ENCODE data around the gene CXXC5.

The CXXC5 gene

DNA sequence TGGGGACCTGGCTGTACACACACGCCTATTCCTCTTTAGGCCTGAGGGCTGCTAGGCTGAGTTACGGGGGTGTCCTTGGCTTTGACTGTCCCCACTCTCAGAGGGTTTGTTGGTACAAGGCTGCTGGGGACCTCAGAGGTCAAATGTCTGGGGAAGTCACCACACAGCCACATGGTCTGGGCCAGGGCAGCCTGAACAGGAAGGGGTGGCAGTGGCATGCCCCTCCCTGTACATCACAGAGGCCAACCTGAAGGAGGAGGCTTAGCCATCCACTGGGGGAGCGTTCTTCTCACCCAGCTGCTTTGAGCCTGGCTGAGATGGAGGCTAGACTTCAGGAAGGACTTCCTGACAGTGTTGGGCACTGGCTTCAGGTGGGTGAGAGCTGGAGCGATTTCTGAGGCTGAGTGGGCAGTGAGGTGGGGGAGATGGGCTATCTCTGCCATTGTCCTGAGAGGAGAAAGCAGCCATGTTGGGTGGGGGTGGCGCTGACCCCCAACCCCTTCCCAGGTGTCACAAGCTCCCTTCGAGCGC, 36.3 kb downstream of the CXXC5 start:
- Histone ChIP-seq H3K9me3 (no peaks in the 10 kb centered on the region), H3K9ac (peak overlapping the region; percentile 66), H3K27ac (peak overlapping the region; percentile 80), H3K36me3 (peaks cover 42% of the 10 kb centered on the region), H3K4me1 (peaks cover 100% of the 10 kb centered on the region), H3K4me3 (peak overlapping the region; percentile 15; the same call in 1 of the 2 replicates), H4K20me1 (peaks cover 64% of the 10 kb centered on the region), H3K27me3 (no peaks in the 10 kb centered on the region), H3K4me2 (peak overlapping the region; percentile 91)
- no peak for TF ChIP-seq Cebpa-rat (IDR thresholded peaks at IDR 0.05)

DNA sequence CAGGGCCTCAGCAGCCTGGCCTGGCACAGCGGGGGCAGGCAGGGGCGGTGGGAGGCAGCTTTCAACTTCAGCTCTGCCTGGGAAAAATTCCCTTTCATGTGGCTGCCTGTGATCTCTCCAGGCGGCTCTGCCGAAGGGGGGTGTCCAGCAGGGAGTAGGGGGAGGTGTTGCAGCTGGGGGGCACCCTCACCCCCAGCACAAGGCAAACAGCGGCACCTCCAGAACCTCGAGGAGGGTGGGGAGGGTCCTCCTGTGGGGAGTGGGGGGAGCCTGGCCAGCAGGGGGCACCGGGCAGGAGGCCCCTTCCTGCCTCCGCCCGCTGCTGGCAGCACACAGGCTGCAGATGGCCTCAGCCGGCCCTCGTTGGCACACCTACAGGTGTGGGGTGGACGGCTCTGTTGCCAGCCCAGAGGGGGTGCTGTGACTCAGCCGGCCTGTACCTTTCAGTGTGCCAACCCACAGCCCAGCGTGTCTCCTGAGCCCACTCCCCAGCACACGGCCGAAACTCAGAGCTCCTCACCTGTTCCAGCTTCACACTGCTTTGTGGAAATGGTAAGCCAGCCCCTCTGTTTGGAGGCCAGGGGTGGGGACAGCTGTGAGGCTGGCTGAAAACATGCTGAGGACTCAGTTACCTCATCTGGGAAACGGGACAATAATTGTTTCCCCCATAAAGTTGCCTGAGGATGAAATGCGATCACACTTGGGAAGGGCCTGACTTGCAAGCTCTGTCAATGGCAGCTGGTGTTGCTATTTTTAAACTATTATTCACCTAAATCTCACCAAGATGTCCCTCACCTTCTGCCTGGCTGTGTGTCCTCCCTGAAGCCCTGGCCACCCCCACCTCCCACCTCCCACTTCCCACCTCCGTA, 37.0 kb downstream of the CXXC5 start:
- peaks cover 100% of the 10 kb centered on the region for H3K4me1 ChIP-seq

DNA sequence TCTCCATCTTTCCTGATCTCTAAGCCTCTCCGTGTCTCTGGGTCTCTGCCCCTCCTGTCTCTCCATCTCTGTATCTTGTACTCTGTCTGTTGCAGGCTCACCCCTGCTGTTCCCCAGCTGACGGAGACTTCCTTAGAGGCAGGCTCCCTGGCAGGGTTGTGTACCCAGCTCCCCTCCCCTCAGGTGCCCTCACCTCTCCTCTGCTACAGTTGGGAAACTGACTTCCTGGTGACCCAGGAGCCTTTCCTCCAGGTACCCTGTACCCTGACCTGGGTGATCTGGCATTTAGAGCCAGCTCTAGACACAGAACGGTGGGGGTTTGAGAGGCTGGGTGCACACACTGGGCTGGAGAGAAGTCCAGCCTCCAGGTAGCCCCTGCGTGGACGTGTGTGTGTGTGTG, 37.7 kb downstream of the CXXC5 start:
- Histone ChIP-seq H3K4me1 (peaks cover 100% of the 10 kb centered on the region), H3K36me3 (peaks cover 27% of the 10 kb centered on the region), H3K4me3 (no peak overlapping the region), H3K27me3 (no peaks in the 10 kb centered on the region), H3K4me2 (peak overlapping the region; percentile 91), H3K9me3 (no peaks in the 10 kb centered on the region), H3K27ac (peak overlapping the region; percentile 38; the same call in 1 of the 2 replicates), H4K20me1 (peaks cover 55% of the 10 kb centered on the region), H3K9ac (peak overlapping the region; percentile 46; the same call in 1 of the 2 replicates)
- no peak for TF ChIP-seq Cebpa-rat (IDR thresholded peaks at IDR 0.05)

More for the DNA sequence above, 37.0 kb downstream of the CXXC5 start:
- peak overlapping the region; percentile 15; the same call in 1 of the 2 replicates for H3K4me3 ChIP-seq
- TF ChIP-seq Cebpa-rat (IDR thresholded peaks at IDR 0.05) = no peak
- peak overlapping the region; percentile 66 for H3K9ac ChIP-seq
- H3K9me3 ChIP-seq = no peaks in the 10 kb centered on the region
- H3K27me3 ChIP-seq = no peaks in the 10 kb centered on the region
- peak overlapping the region; percentile 80 for H3K27ac ChIP-seq
- H4K20me1 ChIP-seq = peaks cover 63% of the 10 kb centered on the region
- H3K36me3 ChIP-seq = peaks cover 35% of the 10 kb centered on the region
- peak overlapping the region; percentile 91 for H3K4me2 ChIP-seq

DNA sequence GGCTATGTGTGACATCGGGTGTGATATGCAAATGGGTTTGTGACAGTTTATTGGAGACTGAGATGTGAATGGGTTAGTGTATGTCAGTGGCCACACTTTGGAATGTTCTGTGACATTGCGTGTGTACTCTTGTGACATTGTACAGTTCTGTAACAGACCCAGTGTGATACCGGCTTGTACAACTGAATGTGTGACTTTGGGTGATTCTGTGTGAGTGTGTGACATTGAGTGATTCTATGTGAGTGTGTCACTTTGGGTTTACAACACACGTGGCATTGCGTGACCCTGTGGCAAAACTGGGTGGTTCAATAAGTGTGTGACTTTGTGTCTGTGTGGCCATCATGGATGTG, 38.2 kb downstream of the CXXC5 start:
- TF ChIP-seq Cebpa-rat (IDR thresholded peaks at IDR 0.05) = no peak
- H4K20me1 ChIP-seq = peaks cover 50% of the 10 kb centered on the region
- H3K4me3 ChIP-seq = no peak overlapping the region
- peak overlapping the region; percentile 38 for H3K27ac ChIP-seq
- H3K9ac ChIP-seq = 0 out of 2 replicates have a peak overlapping the region, but pooled peaks have one; percentile 2
- H3K4me1 ChIP-seq = peaks cover 100% of the 10 kb centered on the region
- H3K36me3 ChIP-seq = peaks cover 22% of the 10 kb centered on the region
- H3K9me3 ChIP-seq = no peaks in the 10 kb centered on the region
- H3K27me3 ChIP-seq = no peaks in the 10 kb centered on the region
- peak overlapping the region; percentile 91 for H3K4me2 ChIP-seq

DNA sequence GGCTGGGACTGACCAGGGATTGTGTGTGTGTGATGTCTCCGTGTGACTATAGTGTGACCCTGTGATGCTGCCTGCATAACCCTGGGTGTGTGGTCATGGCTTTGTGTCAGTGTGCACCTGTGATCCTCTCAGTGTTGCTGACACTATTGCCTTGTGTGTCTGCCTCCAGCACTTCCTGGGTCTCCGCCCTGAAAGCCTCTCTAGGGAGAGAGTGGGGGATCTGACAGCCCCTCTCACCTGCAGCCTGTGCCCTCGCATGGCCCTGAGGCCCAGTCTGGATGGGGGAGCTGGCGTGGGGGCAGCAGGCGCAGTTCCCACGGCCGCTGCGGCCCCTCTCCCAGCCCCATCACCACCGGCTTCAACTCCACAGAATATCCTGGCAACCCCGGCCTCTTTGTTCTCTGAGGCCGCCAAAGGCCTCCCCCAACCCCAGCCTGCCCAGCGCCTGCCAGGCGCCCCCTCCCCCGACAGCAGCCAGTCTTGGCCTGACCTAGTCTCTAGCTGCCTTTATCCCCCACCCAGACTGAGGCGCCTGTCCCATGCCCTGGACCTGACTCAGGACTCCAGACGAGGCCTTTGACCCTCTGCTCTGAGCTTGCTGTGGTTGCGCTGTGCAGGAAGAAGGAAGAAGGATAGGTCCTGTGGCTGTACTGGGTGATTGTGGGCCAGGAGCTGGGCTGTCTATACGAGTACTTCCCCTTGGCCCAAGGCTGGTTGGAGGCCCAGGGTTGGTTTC, 38.7 kb downstream of the CXXC5 start:
- TF ChIP-seq Cebpa-rat (IDR thresholded peaks at IDR 0.05) = no peak
- H3K4me2 ChIP-seq = peak overlapping the region; percentile 91
- peak overlapping the region; percentile 38; the same call in 1 of the 2 replicates for H3K27ac ChIP-seq
- H3K27me3 ChIP-seq = no peaks in the 10 kb centered on the region
- H4K20me1 ChIP-seq = peaks cover 47% of the 10 kb centered on the region
- H3K9me3 ChIP-seq = no peaks in the 10 kb centered on the region
- H3K4me1 ChIP-seq = peaks cover 94% of the 10 kb centered on the region
- H3K36me3 ChIP-seq = peaks cover 17% of the 10 kb centered on the region
- no peak overlapping the region for H3K4me3 ChIP-seq
- H3K9ac ChIP-seq = 0 out of 2 replicates have a peak overlapping the region, but pooled peaks have one; percentile 2

DNA sequence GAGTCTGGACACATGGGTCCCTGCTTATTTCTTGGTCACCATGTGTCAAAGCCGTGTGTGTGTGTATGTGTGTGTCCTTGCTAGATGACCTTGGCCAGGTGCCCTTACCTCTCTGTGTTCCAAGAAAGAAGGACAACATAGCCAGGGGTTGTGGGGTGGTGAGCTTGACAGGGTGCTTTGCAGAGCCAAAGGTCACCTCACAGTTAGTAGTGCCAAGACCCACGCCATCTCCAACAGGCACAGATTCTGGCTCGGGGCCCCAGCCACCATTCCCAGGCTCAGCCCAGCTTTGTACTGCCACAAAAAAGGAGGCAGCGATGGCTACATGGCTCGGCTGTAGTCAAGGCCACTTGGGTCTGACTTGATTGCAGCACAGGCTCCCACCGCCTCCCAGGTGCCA, 39.5 kb downstream of the CXXC5 start:
- Histone ChIP-seq H3K36me3 (peaks cover 12% of the 10 kb centered on the region), H3K27me3 (no peaks in the 10 kb centered on the region), H3K4me2 (peak overlapping the region; percentile 91), H3K9me3 (no peaks in the 10 kb centered on the region), H3K4me1 (peaks cover 89% of the 10 kb centered on the region), H3K9ac (no peak overlapping the region), H3K4me3 (no peak overlapping the region), H4K20me1 (peaks cover 41% of the 10 kb centered on the region), H3K27ac (no peak overlapping the region)
- TF ChIP-seq Cebpa-rat (IDR thresholded peaks at IDR 0.05) = no peak

DNA sequence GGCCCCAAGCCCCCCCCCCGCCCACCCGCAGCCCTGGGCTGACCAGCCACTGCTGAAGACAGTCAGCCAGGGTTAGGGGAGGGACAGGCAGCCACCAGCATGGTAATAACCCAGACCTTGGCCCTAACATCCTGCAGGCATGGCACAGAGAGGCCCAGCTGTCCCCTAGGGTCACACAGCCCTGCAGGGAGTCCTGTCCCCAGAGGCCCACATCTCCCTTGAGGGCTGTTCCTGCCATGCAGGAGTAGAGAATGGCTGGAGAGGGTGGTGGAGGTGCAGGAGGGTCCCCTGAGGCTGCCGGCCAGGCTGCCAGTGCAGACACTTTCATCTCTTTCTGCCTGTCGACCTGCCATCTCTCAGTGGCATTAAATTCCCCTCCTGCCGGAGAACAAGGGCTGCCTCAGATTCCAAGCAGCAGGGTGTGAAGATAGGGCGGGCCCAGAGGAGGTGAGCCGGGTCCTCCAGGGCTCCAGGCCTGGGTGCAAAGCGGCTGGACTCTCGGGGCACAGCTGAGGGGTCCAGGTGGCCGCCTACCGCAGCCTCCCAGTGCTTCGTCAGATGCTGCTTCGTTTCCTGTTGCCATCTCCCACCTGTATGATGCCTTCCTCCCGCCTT, 40.0 kb downstream of the CXXC5 start:
- peaks cover 89% of the 10 kb centered on the region for H3K4me1 ChIP-seq

DNA sequence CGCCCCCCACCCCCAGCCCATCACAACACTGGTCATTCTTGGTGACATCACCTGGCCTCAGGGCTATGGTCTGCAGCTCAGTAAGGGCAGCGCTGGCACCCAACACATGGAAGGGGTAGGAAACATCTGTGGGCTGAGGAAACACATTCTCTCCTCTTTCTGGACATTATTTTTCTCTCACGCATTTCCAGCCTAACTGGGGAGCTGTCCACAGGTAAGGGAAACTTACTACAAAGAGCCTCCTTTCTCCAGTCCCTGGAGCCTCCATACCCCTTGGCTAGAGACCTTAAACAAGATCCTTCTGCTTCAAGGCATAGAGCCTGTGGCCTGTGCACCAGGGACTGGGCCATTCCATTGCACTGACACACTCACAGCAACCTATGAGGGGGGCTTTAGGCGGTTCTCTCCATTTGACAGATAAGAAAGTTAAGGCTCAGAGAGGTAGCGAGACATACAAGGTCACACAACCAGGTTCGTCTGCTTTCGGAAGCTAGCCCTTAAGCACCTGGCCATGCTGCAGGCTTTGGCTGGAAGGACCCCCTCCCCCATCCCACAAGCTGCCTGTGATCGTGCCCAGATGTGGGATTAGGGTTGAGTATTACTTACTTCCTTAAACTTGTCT, 40.7 kb downstream of the CXXC5 start:
- Histone ChIP-seq H3K36me3 (peaks cover 9% of the 10 kb centered on the region; the same call in 1 of the 2 replicates), H3K9me3 (no peaks in the 10 kb centered on the region), H3K4me1 (peaks cover 87% of the 10 kb centered on the region), H3K9ac (no peak overlapping the region), H3K4me2 (peak overlapping the region; percentile 83), H3K27me3 (no peaks in the 10 kb centered on the region), H3K4me3 (no peak overlapping the region), H4K20me1 (peaks cover 34% of the 10 kb centered on the region), H3K27ac (no peak overlapping the region)
- no peak for TF ChIP-seq Cebpa-rat (IDR thresholded peaks at IDR 0.05)

More for the DNA sequence above, 40.0 kb downstream of the CXXC5 start:
- Histone ChIP-seq H3K36me3 (peaks cover 10% of the 10 kb centered on the region; the same call in 1 of the 2 replicates), H3K27ac (no peak overlapping the region), H3K9me3 (no peaks in the 10 kb centered on the region), H3K27me3 (no peaks in the 10 kb centered on the region), H3K4me3 (no peak overlapping the region), H3K9ac (no peak overlapping the region), H4K20me1 (peaks cover 38% of the 10 kb centered on the region), H3K4me2 (peak overlapping the region; percentile 83)
- TF ChIP-seq Cebpa-rat (IDR thresholded peaks at IDR 0.05) = no peak

DNA sequence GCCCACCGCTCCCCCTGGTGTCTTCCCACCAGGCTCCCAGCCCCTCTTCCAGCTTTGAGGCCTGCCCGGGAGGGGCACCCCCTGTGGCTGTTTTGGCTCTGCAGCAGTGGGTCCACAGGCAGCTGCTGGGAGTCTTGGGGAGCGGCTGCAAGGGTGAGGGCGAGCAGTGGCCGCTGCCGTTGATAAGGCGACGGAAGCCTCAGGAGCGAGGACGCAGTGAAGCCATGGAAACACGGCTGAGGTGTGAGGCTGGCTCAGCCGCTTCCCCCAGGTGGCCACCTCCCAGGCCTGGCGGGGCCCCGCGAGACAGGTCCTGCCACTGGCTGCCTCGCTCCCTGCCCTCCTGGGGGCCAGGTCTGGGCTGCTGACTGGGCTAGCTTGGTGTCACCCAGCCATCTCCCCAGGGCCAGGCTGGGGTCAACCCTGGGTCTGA, 41.5 kb downstream of the CXXC5 start:
- no peak for TF ChIP-seq Cebpa-rat (IDR thresholded peaks at IDR 0.05)
- Histone ChIP-seq H3K27me3 (no peaks in the 10 kb centered on the region), H3K4me2 (peak overlapping the region; percentile 83), H3K4me3 (no peak overlapping the region), H3K36me3 (peaks cover 1% of the 10 kb centered on the region; the same call in 1 of the 2 replicates), H3K9ac (peak overlapping the region; percentile 35; the same call in 1 of the 2 replicates), H3K4me1 (peaks cover 80% of the 10 kb centered on the region), H3K9me3 (no peaks in the 10 kb centered on the region), H4K20me1 (peaks cover 26% of the 10 kb centered on the region), H3K27ac (peak overlapping the region; percentile 52)

Data from BLaER1 (cell line).